Measurements from ENCODE around the gene EXD1. TPM values are rescaled to one million over a fixed set of nuclear protein-coding genes. Genes with fewer than 3 reads are reported as not detected.
A peak's percentile ranks its signal among the peaks of the same experiment; 100 is the strongest.

Gene EXD1
- total and polyA plus RNA-seq, 2 of the 13 experiments (the other 11 are each of a cell fraction or from before 2014, with no cell fraction given), result not detected

DNA sequence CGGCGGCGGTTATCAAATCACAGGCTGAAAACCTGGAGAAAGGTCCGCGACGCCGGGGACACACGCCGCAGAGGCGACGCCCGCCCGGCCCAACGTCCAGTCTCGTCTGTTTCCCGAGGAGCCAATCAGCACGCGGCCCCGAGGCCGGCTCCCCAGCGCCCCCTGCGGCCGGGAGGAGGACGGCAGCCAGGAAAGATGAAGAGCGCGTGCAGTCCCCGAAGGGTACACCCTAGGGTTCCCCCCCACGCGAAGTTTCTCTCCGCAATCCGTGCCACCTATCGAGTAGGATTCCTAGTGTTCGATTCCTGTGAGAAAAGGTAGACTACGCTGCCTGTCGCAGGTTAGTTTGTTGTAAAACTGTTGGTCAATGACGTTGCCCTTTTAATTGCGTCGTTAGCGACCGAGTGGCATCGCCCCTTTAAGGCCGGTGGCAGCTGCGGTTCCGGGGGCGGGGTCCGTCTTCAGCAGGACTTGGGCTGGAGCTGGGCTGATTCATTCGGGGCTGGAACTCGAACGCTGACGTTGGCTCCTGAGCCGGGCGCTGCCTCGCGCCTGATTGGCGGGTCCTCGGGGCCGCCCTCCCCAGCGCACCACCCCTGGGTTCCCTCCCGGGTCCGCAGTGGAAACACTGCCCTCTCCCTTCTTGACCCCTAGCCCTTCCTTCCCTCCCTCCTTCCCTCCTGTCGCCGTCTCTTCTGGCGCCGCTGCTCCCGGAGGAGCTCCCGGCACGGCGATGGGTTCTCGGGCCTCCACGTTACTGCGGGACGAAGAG is at the start of gene EXD1, which contains the start of gene CHP1 (continued):
- TF ChIP-seq ZNF577 (CRISPR knock-in tag; IDR thresholded peaks at IDR 0.05; ENCODE audit: borderline replicate concordance, low read depth) (no peak), ZNF17 (CRISPR knock-in tag; IDR thresholded peaks at IDR 0.05) (no peak), ZNF781 (CRISPR knock-in tag; IDR thresholded peaks at IDR 0.05; ENCODE audit: borderline replicate concordance, not compliant biosample characterization) (peak; percentile 71), ZNF773 (CRISPR knock-in tag; IDR thresholded peaks at IDR 0.05; ENCODE audit: borderline replicate concordance) (0 out of 2 replicates have a peak, but pooled peaks have one; percentile 25), ZFY (CRISPR knock-in tag; IDR thresholded peaks at IDR 0.05) (peak; percentile 62), ZNF816 (CRISPR knock-in tag; IDR thresholded peaks at IDR 0.05; ENCODE audit: borderline replicate concordance) (no peak; the same call in 1 of the 2 replicates), ZNF331 (CRISPR knock-in tag; IDR thresholded peaks at IDR 0.05) (peak; percentile 86), ZNF746 (CRISPR knock-in tag; IDR thresholded peaks at IDR 0.05) (peak; percentile 97), ETV5 (CRISPR knock-in tag; IDR thresholded peaks at IDR 0.05; ENCODE audit: borderline replicate concordance) (peak; percentile 40; the same call in 1 of the 2 replicates), SRSF1 (optimal IDR thresholded peaks at IDR 0.05; ENCODE audit: low read depth, low read length) (no peak), REXO4 (CRISPR knock-in tag; IDR thresholded peaks at IDR 0.05; ENCODE audit: borderline replicate concordance) (0 out of 2 replicates have a peak, but pooled peaks have one; percentile 79), MZF1 (CRISPR knock-in tag; IDR thresholded peaks at IDR 0.05; ENCODE audit: borderline replicate concordance) (no peak), ZNF296 (CRISPR knock-in tag; conservative IDR thresholded peaks at IDR 0.05) (0 out of 2 replicates have a peak, but pooled peaks have one; percentile 49), SUZ12 (IDR thresholded peaks at IDR 0.05; ENCODE audit: low read depth, low read length) (no peak), ZNF747 (CRISPR knock-in tag; IDR thresholded peaks at IDR 0.05; ENCODE audit: borderline replicate concordance) (peak; percentile 39; the same call in 1 of the 2 replicates), KDM2A (CRISPR knock-in tag; IDR thresholded peaks at IDR 0.05; ENCODE audit: borderline replicate concordance, low read depth) (peak; percentile 88), HDAC2 (CRISPR knock-in tag; IDR thresholded peaks at IDR 0.05) (peak; percentile 53)
- TF ChIP-seq, protein P1, sequence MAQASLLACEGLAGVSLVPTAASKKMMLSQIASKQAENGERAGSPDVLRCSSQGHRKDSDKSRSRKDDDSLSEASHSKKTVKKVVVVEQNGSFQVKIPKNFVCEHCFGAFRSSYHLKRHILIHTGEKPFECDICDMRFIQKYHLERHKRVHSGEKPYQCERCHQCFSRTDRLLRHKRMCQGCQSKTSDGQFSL (CRISPR knock-in tag; IDR thresholded peaks at IDR 0.05), result peak; percentile 88; the same call in 1 of the 2 replicates
- TF ChIP-seq, protein P2, sequence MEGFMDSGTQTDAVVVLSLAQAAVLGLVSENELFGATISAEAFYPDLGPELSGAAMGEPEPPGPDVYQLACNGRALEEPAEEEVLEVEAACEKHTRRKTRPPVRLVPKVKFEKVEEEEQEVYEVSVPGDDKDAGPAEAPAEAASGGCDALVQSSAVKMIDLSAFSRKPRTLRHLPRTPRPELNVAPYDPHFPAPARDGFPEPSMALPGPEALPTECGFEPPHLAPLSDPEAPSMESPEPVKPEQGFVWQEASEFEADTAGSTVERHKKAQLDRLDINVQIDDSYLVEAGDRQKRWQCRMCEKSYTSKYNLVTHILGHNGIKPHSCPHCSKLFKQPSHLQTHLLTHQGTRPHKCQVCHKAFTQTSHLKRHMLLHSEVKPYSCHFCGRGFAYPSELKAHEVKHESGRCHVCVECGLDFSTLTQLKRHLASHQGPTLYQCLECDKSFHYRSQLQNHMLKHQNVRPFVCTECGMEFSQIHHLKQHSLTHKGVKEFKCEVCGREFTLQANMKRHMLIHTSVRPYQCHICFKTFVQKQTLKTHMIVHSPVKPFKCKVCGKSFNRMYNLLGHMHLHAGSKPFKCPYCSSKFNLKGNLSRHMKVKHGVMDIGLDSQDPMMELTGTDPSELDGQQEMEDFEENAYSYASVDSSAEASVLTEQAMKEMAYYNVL (CRISPR knock-in tag; IDR thresholded peaks at IDR 0.05; ENCODE audit: borderline replicate concordance), result no peak
- TF ChIP-seq, protein P3, sequence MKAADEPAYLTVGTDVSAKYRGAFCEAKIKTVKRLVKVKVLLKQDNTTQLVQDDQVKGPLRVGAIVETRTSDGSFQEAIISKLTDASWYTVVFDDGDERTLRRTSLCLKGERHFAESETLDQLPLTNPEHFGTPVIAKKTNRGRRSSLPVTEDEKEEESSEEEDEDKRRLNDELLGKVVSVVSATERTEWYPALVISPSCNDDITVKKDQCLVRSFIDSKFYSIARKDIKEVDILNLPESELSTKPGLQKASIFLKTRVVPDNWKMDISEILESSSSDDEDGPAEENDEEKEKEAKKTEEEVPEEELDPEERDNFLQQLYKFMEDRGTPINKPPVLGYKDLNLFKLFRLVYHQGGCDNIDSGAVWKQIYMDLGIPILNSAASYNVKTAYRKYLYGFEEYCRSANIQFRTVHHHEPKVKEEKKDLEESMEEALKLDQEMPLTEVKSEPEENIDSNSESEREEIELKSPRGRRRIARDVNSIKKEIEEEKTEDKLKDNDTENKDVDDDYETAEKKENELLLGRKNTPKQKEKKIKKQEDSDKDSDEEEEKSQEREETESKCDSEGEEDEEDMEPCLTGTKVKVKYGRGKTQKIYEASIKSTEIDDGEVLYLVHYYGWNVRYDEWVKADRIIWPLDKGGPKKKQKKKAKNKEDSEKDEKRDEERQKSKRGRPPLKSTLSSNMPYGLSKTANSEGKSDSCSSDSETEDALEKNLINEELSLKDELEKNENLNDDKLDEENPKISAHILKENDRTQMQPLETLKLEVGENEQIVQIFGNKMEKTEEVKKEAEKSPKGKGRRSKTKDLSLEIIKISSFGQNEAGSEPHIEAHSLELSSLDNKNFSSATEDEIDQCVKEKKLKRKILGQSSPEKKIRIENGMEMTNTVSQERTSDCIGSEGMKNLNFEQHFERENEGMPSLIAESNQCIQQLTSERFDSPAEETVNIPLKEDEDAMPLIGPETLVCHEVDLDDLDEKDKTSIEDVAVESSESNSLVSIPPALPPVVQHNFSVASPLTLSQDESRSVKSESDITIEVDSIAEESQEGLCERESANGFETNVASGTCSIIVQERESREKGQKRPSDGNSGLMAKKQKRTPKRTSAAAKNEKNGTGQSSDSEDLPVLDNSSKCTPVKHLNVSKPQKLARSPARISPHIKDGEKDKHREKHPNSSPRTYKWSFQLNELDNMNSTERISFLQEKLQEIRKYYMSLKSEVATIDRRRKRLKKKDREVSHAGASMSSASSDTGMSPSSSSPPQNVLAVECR (CRISPR knock-in tag; IDR thresholded peaks at IDR 0.05; ENCODE audit: borderline replicate concordance), result peak; percentile 94
- TF ChIP-seq, protein P4, sequence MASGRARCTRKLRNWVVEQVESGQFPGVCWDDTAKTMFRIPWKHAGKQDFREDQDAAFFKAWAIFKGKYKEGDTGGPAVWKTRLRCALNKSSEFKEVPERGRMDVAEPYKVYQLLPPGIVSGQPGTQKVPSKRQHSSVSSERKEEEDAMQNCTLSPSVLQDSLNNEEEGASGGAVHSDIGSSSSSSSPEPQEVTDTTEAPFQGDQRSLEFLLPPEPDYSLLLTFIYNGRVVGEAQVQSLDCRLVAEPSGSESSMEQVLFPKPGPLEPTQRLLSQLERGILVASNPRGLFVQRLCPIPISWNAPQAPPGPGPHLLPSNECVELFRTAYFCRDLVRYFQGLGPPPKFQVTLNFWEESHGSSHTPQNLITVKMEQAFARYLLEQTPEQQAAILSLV (CRISPR knock-in tag; IDR thresholded peaks at IDR 0.05; ENCODE audit: borderline replicate concordance), result peak; percentile 96; the same call in 1 of the 2 replicates

Measured in HepG2 (cell line).